Parathyroid adenoma (tissue), 2 donors: ENCODE results near the gene ZNF783.
"Not testable (repeated sequence)": the region's sequence is repeated elsewhere in the genome, so short reads cannot be mapped to it uniquely, and the experiment has no call there.

Experiments used
- H2AFZ ChIP-seq: fragments of 300-600 bp; sonication (generic); one replicate; pipeline ENCODE4 v1.7.0; 2017; ENCODE audit warnings: antibody characterized with exemption, mild to moderate bottlenecking
- H3K27ac ChIP-seq: fragments of 300-600 bp; sonication (generic); one replicate; pipeline ENCODE4 v1.7.0; 2017
- H3K27me3 ChIP-seq: fragments of 300-600 bp; sonication (generic); one replicate; pipeline ENCODE4 v1.7.0; 2017; ENCODE audit warnings: low read length; ENCODE audit not compliant: control insufficient read depth, insufficient read depth
- H3K36me3 ChIP-seq: fragments of 300-600 bp; sonication (generic); one replicate; pipeline ENCODE4 v1.7.0; 2017; ENCODE audit warnings: low read length; ENCODE audit not compliant: control insufficient read depth, insufficient read depth
- H3K4me1 ChIP-seq: fragments of 300-600 bp; sonication (generic); one replicate; pipeline ENCODE4 v1.7.0; 2017; ENCODE audit warnings: control low read depth
- H3K4me2 ChIP-seq: fragments of 300-600 bp; sonication (generic); one replicate; pipeline ENCODE4 v1.7.0; 2017; ENCODE audit warnings: low read length
- H3K4me3 ChIP-seq: fragments of 300-600 bp; sonication (generic); one replicate; pipeline ENCODE4 v1.7.0; 2017; ENCODE audit warnings: low read depth, low read length
- H3K79me2 ChIP-seq: fragments of 300-600 bp; sonication (generic); one replicate; pipeline ENCODE4 v1.7.0; 2017; ENCODE audit warnings: control low read depth
- H3K9ac ChIP-seq: fragments of 300-600 bp; sonication (generic); one replicate; pipeline ENCODE4 v1.7.0; 2017; ENCODE audit warnings: mild to moderate bottlenecking
- H3K9me3 ChIP-seq: fragments of 300-600 bp; sonication (generic); one replicate; pipeline ENCODE4 v1.7.0; 2017; ENCODE audit warnings: low read length; ENCODE audit not compliant: control insufficient read depth
- TF ChIP-seq, protein P1 (sequence below): fragments of 300-600 bp; sonication (generic); IDR thresholded peaks from one replicate; pipeline ENCODE4 v1.7.0; 2017; ENCODE audit warnings: antibody characterized with exemption, mild to moderate bottlenecking
- donor health status: primary hyperparathyroidism.

ZNF783 gene

DNA sequence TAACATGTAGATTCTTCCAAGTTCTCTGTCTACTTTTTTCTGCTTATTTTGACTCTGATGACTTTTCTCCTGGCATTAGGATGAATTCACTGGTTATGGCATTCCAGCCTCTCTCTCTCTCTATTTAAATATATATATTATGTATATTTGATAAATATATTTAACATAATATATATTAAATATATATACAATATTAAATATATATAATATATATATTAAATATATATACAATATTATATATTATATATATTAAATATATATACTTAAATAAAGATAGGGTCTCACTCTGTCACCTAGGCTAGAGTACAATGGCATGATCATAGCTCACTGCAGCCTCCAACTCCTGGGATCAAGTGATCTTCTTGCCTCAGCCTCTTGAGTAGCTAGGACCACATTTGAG, 60.7 kb downstream of the ZNF783 start:
- H3K27me3 ChIP-seq: no peaks in the 10 kb centered on the region
- H3K36me3 ChIP-seq: no peaks in the 10 kb centered on the region
- H3K4me2 ChIP-seq: no peak overlapping the region
- TF ChIP-seq, protein P1, sequence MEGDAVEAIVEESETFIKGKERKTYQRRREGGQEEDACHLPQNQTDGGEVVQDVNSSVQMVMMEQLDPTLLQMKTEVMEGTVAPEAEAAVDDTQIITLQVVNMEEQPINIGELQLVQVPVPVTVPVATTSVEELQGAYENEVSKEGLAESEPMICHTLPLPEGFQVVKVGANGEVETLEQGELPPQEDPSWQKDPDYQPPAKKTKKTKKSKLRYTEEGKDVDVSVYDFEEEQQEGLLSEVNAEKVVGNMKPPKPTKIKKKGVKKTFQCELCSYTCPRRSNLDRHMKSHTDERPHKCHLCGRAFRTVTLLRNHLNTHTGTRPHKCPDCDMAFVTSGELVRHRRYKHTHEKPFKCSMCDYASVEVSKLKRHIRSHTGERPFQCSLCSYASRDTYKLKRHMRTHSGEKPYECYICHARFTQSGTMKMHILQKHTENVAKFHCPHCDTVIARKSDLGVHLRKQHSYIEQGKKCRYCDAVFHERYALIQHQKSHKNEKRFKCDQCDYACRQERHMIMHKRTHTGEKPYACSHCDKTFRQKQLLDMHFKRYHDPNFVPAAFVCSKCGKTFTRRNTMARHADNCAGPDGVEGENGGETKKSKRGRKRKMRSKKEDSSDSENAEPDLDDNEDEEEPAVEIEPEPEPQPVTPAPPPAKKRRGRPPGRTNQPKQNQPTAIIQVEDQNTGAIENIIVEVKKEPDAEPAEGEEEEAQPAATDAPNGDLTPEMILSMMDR: no peak
- no peak overlapping the region for H3K4me3 ChIP-seq
- no peaks in the 10 kb centered on the region for H3K4me1 ChIP-seq
- H3K79me2 ChIP-seq: no peaks in the 10 kb centered on the region
- no peak overlapping the region for H3K9ac ChIP-seq
- no peaks in the 10 kb centered on the region for H3K9me3 ChIP-seq
- H3K27ac ChIP-seq: no peak overlapping the region
- H2AFZ ChIP-seq: no peak overlapping the region

DNA sequence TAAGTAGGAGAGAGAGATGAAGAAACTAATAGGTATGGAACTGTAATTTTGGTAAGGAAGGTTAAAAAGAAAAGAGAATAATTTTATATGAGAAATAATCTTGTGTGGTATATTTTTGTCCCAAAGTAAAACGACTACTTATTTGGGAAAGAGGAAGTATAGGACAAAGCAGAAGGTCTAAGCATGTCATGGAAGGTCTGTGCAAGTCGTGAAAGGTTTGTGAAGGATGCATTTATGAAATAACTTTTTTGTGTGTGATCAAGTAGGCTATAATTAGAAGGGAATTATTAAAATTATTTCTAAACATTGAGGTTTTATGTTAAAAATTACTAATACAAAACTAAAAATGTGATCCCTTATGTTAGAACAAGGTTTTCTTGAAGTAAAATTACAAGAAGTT, 63.3 kb downstream of the ZNF783 start:
- H3K27me3 ChIP-seq: no peaks in the 10 kb centered on the region
- TF ChIP-seq, protein P1: no peak
- no peaks in the 10 kb centered on the region for H3K79me2 ChIP-seq
- H3K27ac ChIP-seq: no peak overlapping the region
- no peaks in the 10 kb centered on the region for H3K9me3 ChIP-seq
- no peaks in the 10 kb centered on the region for H3K4me1 ChIP-seq
- H3K4me3 ChIP-seq: no peak overlapping the region
- no peaks in the 10 kb centered on the region for H3K36me3 ChIP-seq
- H3K9ac ChIP-seq: no peak overlapping the region
- H2AFZ ChIP-seq: no peak overlapping the region
- no peak overlapping the region for H3K4me2 ChIP-seq

DNA sequence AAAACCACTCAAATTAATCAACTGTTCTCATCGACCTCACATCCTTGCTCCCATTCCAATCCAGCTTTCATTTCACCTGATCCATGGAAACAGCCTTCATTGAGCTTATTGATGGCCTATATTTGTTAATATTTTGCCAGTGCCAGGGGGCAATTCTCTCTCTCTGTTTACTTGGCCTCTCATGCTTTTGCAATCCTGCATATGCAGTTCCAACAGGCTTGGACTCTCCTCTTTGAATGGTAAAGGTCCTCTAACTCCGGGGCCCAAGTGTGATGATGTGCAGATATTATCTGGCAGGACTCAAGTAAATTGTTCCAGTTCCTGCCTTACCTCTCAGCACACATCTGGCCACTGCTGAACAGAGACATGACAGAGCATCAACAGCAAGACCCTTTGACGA, 67.3 kb downstream of the ZNF783 start:
- Histone ChIP-seq H3K79me2 (no peaks in the 10 kb centered on the region), H3K4me1 (no peaks in the 10 kb centered on the region), H3K9ac (no peak overlapping the region), H3K27ac (no peak overlapping the region), H2AFZ (no peak overlapping the region), H3K36me3 (no peaks in the 10 kb centered on the region), H3K27me3 (no peaks in the 10 kb centered on the region), H3K9me3 (no peaks in the 10 kb centered on the region), H3K4me2 (no peak overlapping the region), H3K4me3 (no peak overlapping the region)
- TF ChIP-seq, protein P1: no peak

DNA sequence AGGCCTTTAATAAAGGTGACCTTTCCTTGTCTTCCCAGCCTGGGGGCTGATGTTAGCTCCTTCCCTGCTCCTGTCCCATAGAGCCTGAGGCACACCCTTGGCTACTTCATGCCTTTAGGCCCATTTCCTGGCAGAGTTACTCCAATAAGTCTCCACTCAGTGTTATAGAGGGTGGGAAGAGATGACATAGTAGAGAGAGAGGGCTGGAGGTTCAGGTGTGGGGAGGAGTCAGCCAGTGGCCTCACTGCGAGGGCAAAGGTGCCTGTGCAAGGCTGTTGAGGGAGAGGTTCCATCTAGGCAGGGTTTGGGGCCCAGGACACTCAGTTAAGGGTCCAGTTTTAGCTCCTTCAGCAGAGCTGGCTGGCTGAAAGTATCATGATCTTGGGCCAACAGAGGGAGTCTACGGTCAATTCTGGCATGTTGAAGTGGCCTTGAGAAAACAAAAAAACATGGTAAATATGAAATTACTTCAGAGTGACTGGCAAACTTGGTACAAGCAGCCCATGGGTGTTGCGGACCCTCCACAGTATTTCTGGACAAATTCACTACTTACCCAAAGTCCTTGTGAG, 67.9 kb downstream of the ZNF783 start:
- Histone ChIP-seq H3K27ac (no peak overlapping the region), H2AFZ (no peak overlapping the region), H3K27me3 (no peaks in the 10 kb centered on the region), H3K36me3 (no peaks in the 10 kb centered on the region), H3K9me3 (no peaks in the 10 kb centered on the region), H3K4me2 (no peak overlapping the region), H3K4me1 (no peaks in the 10 kb centered on the region), H3K9ac (no peak overlapping the region), H3K4me3 (no peak overlapping the region), H3K79me2 (no peaks in the 10 kb centered on the region)
- TF ChIP-seq, protein P1: no peak

DNA sequence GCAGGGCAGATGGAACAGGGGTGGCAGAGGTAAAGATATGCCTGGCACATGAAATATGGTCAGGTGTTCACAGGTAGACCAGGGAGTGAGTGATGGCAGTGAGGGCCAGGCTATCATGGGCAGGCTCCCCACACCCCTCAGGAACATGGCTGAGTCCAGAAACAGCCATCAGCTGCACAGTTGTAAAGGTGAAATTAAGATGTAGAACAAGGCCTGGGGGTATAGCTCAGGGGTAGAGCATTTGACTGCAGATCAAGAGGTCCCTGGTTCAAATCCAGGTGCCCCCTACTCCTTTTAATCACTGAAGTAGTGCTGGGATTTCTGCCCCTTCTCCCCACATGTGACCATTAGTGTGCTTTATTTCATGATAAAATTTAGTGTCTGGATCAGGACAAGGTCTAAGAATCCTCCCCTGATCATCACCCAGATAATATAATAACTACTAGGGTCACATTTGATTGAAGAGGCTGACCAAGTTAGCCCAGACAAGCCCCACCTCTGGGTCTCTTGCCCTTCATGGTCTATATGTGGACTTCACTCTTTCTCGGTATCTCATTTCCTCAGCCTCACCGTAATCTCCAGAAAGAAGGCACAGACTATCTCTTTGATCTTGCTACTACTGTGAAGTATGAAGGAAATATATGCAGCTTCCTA, 69.0 kb downstream of the ZNF783 start:
- Histone ChIP-seq H3K4me1 (no peaks in the 10 kb centered on the region), H3K79me2 (no peaks in the 10 kb centered on the region), H3K27me3 (no peaks in the 10 kb centered on the region), H2AFZ (no peak overlapping the region), H3K9ac (no peak overlapping the region), H3K36me3 (no peaks in the 10 kb centered on the region), H3K27ac (no peak overlapping the region), H3K9me3 (no peaks in the 10 kb centered on the region), H3K4me2 (no peak overlapping the region), H3K4me3 (no peak overlapping the region)
- TF ChIP-seq, protein P1: no peak

DNA sequence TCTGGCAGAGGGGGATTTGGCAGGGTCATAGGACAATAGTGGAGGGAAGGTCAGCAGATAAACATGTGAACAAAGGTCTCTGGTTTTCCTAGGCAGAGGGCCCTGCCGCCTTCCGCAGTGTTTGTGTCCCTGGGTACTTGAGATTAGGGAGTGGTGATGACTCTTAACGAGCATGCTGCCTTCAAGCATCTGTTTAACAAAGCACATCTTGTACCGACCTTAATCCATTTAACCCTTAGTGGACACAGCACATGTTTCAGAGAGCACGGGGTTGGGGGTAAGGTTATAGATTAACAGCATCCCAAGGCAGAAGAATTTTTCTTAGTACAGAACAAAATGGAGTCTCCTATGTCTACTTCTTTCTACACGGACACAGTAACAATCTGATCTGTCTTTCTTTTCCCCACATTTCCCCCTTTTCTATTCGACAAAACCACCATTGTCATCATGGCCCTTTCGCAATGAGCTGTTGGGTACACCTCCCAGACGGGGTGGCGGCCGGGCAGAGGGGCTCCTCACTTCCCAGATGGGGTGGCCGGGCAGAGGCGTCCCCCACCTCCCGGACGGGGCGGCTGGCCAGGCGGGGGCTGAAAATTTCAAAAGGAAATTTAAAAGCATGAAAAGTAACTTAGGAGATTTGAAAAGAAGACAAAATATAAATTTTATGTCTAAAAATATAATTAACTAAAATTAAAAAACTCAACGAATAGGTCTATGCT, 70.8 kb downstream of the ZNF783 start:
- H3K27ac ChIP-seq, H3K27me3 ChIP-seq, H2AFZ ChIP-seq, H3K4me3 ChIP-seq, H3K4me1 ChIP-seq, H3K9ac ChIP-seq, H3K79me2 ChIP-seq, H3K9me3 ChIP-seq, H3K4me2 ChIP-seq, H3K36me3 ChIP-seq: not testable (repeated sequence)
